Esophagus muscularis mucosa (tissue), 4 donors: ENCODE results near the gene ABR.

Experiments used
- CTCF ChIP-seq, 3 experiments: fragments of 200-600 bp in 2 of 3; fragments of 450-650 bp in 1 of 3; sonication (generic) in 2 of 3; IDR thresholded peaks; one replicate each; pipeline ENCODE4 v1.5.1; 2017 to 2019; ENCODE audit warnings: antibody characterized with exemption in 3 of 3, mild to moderate bottlenecking in 2 of 3, moderate library complexity in 1 of 3
- EP300 ChIP-seq: sonication (generic); formaldehyde crosslinking; IDR thresholded peaks from one replicate; pipeline ENCODE4 v1.6.1; 2017; ENCODE audit warnings: antibody characterized with exemption
- POLR2A ChIP-seq: fragments of 450-650 bp; IDR thresholded peaks from one replicate; pipeline ENCODE4 v1.6.1; 2017; ENCODE audit warnings: antibody characterized with exemption, moderate library complexity, mild to moderate bottlenecking, low read depth
- POLR2AphosphoS5 ChIP-seq, 2 donors: sonication (generic); formaldehyde crosslinking; IDR thresholded peaks; one replicate each; pipeline ENCODE4 v1.6.1; 2017; ENCODE audit warnings: antibody characterized with exemption in 2 of 2

GRCh38 chr17:1123921-1124715, 55.7 kb downstream of the ABR start:
- TF ChIP-seq CTCF (IDR thresholded peaks at IDR 0.05) (no peak), POLR2A (no peak), POLR2AphosphoS5 (IDR thresholded peaks at IDR 0.05) (no peak), EP300 (no peak)
